ENCODE results near the gene PMEPA1.

PMEPA1 gene

GRCh38 chr20:57624124-57624523 lies 85.7 kb downstream of the PMEPA1 start:
- DNase-seq (ENCODE audit: low read depth, low spot score), result no peak

DNA sequence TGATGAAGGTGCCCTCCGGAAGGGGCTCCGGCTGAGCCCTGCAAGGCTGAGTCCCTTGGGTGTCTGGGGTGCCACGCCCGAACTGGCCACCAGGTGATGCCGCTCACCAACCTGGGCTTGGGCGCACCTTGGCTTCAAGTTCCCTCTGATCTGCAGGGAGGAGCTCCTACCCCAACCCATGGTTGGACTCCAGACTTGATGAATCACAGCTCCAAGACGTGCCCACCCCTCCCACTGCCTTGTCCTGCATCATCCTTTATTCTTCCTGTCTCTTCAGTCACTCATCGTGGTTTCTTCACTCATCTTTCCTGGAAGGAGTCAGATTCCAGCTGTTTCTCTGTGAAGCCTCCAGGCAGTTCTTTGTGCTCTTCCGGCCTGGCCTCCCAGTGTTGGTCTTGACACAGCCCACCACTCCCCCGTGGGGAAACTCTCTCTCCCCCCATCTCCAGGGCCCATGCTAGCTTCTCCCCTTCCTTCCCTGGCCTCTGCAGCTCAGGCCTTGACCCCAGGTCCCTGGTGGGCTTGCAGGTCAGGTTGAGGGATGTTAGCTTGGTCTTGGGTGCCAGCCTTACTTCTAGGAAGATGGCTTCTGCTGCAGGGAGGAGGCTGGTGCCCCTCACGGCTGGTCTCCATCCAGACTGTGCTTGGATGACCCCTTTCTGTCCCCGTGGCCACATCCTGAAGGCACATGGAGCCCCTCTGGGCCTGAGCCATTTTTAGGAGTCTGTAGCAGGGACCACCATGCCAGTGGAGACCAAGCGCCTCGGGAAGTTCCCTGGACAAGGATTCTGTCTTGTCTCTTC lies 87.0 kb downstream of the PMEPA1 start:
- DNase-seq (ENCODE audit: low read depth, low spot score), result peak; percentile 80

GRCh38 chr20:57622201-57622570 lies 87.6 kb downstream of the PMEPA1 start:
- no peak for DNase-seq (ENCODE audit: low read depth, low spot score)

GRCh38 chr20:57621421-57622200 lies 88.2 kb downstream of the PMEPA1 start:
- no peak for DNase-seq (ENCODE audit: low read depth, low spot score)

GRCh38 chr20:57620999-57621398 lies 88.8 kb downstream of the PMEPA1 start:
- no peak for DNase-seq (ENCODE audit: low read depth, low spot score)

DNA sequence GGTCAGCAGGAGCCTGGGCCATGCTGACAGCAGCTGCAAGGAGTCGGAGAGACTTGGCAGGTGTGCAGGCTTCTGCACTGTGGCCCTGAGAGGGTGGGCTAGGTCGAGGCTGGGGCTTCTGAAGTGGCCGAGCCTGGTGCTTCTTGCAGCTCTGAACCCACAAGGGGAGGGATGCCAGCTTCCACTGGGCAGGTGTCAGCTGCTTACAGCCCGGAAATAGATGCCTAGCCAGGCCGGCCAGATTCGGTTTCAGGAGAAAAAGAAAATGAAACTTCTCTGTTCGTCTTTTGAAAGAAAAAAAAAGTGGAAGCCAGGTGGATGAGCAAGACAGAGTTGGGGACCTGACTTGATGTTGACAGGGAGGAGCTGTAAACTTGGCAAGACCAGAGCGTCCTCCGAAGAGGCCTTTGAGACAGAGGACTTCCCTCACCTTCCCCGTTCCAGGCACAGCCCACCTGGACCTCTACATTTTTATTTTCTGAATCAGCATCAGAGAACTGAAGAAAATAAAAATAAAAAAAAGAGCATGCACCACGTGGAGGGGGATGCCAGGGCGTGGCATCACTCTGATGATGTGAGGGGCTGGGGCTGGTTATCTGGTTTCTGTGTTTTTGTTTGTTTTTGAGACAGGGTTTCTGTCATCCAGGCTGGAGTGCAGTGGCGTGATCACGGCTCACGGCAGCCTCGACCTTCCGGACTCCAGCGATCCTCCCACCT lies 89.4 kb downstream of the PMEPA1 start, which contains the start of gene ZBP1:
Gene ZBP1, minus strand, starts transcription at position 153 of the 717 bp plus-strand sequence. Its CDS starts 131 bp downstream, at position 22.
- no peak for DNase-seq (ENCODE audit: low read depth, low spot score)

DNA sequence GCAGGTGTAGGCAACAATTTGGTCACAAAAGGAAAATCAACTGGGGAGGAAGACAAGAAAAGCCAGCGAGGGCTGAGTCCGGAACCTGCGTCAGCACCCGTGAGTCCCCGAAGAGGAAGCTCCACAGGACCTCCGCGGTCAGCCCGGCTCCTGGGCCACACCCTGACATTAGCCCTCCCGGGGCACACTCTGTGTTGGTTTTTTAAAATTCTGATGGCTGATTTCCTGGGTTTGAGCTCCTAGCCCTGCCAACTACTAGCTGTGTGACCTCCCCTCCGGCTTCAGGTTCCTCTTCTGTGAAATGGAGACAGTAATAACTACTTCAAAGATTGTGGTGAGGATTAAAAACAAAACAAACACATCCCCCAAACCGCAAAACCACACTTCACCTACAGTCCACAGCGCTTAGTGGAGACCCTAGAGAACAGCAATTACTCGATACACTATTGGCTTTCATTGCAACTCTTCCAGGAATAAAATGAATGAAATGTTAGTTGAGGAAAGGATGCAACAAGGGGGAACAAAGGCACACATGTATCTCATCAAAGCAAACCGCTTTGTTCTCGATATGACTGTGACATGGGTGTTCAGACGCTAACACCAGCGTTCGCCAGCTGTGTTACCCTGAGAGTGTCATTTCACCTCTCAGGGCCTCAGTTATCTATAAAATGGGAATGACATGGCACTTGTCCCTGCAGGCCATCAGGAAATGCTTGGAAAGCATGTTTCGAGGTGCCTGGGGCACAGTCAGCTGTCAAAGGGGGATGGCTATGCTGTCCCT lies 90.6 kb downstream of the PMEPA1 start:
- no peak for DNase-seq (ENCODE audit: low read depth, low spot score)

- DNase-seq (ENCODE audit: low read depth, low spot score), result no peak
Observed at GRCh38 chr20:57618764-57619050, 91.1 kb downstream of the PMEPA1 start.

- DNase-seq (ENCODE audit: low read depth, low spot score), result peak; percentile 22
Observed at GRCh38 chr20:57618091-57618763, 91.6 kb downstream of the PMEPA1 start.

GRCh38 chr20:57617079-57617795 lies 92.6 kb downstream of the PMEPA1 start:
- no peak for DNase-seq (ENCODE audit: low read depth, low spot score)

DNA sequence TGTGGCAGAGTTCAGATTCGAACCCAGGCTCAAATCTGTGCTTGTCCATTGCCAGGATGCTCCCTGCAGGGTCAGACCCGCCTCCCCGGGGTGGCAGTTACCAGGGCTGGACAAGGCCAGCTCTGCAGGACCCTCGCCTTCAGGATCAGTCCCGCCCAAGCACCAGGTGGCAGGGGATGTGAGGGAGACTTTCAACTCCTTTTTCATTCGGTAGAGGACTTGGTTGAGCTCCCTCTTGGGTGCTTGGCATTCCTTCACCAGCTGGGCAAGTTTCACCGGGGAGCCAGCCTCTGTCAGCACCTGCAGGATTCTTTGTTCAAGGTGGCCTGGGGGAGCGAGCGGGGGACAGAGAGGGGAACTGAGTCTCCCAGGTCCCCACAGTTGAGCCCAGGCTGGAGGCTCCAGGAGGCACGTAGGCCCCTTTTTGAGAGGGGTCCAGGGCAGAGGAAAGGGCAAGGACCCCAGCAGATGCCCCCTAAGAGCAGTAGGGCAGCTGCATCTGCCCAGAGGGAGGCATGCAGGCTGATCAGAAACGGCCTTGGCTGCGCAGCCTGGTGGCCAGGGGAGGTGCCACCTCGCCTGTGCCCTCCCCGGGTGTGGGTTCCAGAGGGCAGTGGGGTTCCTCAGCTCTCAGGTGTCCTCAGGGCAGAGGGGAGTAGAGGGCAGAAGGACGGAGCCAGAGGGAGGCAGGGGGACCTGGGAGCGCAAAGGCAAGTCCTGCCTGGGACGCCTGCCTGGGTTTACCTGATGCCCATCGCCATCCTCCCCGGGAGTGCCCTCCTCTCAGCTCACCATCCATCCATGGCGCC lies 93.5 kb downstream of the PMEPA1 start:
- no peak for DNase-seq (ENCODE audit: low read depth, low spot score)

DNA sequence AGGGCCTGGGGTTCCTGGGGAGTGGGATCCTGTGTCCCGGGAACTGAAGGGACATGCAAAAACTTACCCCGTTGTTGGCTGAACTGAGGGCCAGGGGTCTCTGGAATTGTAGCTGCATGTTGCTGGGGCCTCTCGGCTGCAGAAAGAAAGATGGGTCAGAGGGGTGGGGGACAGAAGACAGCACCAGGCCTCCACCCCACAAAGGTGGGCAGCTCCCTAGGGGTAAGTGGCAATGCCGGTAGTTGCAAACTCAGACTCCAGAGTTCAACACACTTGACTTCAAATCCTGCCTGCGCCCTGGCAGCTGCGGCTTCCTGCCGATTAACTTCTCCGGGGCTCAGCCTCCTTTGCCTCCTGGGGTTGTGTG lies 94.4 kb downstream of the PMEPA1 start:
- no peak for DNase-seq (ENCODE audit: low read depth, low spot score)

DNA sequence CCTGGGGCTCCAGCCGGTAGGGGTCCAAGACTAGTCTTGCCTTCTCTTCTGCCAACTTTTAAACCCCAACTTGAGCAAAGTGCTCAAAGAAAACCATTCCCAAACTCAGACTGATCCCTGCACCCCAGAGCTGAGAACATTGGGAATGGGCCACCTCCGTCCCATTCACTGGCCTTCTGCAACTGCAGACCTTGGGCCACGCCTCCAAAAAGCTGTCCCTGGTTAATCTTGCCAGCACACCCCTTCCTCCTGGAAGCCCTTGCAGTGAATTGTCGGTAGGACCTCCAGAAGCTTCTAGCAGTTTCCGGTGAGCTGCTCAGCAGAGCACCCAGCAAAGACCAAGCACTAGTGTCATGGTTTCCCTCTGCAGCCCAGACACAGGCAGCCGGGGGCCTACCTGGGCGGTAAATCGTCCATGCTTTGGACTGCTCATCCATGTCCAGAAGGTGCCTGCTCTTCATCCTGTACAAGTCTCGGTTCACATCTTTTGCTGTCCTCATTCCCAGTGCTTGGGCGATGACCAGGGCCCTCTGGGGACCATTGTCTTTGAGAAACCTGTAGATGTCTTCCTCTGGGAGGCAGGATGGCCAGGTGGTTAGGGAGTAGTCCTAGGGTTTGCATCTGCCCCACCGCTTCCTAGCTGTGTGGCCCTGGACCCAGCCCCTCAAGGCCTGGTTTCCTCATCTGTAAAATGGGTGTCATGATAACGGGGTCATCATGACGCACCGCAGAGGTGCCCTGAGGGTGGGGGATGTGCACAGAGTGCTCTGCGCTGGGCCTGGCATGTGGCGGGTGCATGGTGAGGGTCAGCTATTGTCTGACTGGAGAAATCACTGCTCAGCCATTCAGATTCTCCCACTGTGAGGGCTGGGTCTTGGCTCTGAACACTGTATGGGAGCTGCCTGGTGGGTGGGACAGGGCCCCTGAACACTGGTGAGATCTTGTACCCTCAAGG lies 95.0 kb downstream of the PMEPA1 start:
- DNase-seq (ENCODE audit: low read depth, low spot score), result no peak

GRCh38 chr20:57613481-57613921 lies 96.3 kb downstream of the PMEPA1 start:
- DNase-seq (ENCODE audit: low read depth, low spot score), result no peak

- DNase-seq (ENCODE audit: low read depth, low spot score), result no peak
Observed at GRCh38 chr20:57612916-57613315, 96.9 kb downstream of the PMEPA1 start.

- no peak for DNase-seq (ENCODE audit: low read depth, low spot score)
Observed at GRCh38 chr20:57612436-57612835, 97.4 kb downstream of the PMEPA1 start.

DNA sequence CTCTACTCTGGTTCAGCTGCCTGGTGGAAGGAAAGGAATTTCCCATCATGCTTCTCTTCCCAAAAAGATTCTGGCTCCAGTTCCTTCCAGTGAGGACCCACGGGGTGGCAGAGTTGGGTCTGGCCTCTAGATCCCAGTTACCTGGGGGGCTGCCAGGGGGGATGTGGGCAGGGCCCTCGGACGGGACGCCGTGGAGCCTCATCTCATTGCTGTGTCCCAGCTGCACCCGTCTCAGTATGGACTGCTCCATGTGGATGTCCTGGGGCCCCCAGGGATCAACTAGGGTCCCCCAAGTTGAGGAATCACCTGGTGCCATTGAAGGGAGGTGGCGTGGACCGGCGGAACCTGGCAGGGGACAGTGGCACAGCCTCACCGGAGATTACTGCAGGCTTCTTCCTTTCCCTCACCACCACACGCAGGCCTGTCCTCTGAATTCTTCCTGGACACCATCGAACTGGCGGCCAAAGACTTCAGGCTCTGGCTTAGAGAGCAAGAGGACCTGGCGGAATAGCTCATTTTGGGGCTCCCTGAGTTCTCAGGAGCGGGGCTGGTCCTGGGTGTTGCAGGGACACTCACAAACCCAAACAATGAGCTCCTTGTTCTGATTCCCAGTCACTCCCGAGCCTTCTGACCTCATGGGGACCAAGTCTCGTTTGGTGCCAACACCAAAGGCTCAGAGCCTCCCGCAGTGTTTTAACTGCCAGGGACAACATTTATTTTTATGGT lies 98.1 kb downstream of the PMEPA1 start:
- DNase-seq (ENCODE audit: low read depth, low spot score), result no peak

Data from astrocyte of the hippocampus (primary cell).